Measurements from ENCODE around the gene CTRB2.

The CTRB2 gene

DNA sequence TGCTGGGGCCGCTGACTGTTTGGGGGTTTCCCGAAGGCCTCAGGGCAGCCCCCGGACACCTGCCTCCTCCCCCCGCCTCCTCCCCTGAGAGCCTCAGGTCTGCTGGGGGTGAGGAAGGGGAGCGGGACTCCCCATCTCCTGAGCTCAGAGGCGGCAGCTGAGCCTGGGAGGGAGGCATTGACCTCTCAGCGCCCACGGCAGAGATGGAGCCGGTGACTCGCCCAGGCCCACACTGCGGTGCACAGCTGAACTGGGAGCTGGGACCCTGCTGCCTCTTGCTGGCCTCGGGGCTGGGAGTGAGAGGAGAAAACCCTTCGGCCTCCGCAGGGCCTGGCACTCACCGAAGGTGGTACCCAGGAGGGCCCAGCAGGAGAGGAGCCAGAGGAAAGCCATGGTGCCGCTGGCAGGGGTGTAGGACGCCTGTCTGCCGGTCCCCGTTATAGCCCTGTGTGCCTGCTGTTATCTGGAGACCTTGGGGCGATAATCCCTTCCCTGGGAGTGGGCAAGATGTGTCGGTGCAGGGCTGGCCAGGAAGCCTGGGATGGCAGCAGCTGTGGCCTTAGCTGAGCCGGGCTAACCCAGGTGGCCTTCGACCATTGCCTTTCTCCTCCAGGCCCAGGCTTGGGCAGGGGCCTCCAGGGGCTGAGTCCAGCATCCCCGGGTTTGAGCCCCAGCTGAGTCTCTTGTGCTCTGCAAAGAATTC is at the start of gene CTRB2:
Gene CTRB2, minus strand, starts transcription at position 413 of the 703 bp plus-strand sequence. Its CDS starts 20 bp downstream, at position 393.
- TF ChIP-seq, protein P1, sequence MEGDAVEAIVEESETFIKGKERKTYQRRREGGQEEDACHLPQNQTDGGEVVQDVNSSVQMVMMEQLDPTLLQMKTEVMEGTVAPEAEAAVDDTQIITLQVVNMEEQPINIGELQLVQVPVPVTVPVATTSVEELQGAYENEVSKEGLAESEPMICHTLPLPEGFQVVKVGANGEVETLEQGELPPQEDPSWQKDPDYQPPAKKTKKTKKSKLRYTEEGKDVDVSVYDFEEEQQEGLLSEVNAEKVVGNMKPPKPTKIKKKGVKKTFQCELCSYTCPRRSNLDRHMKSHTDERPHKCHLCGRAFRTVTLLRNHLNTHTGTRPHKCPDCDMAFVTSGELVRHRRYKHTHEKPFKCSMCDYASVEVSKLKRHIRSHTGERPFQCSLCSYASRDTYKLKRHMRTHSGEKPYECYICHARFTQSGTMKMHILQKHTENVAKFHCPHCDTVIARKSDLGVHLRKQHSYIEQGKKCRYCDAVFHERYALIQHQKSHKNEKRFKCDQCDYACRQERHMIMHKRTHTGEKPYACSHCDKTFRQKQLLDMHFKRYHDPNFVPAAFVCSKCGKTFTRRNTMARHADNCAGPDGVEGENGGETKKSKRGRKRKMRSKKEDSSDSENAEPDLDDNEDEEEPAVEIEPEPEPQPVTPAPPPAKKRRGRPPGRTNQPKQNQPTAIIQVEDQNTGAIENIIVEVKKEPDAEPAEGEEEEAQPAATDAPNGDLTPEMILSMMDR (IDR thresholded peaks at IDR 0.05; ENCODE audit: borderline replicate concordance, control extremely low read depth, extremely low read depth, insufficient read depth, missing control alignments) = no peak
- DNase-seq (ENCODE audit: low spot score) = peak; percentile 70
- in situ Hi-C loops (cut with MboI; ENCODE audit: low sequenced_read_pairs, unreplicated experiment) = loop anchor here (25.0 kb wide), 1 partner anchor 555 kb away; no protein-coding TSS in a partner anchor

GRCh38 chr16:75256059-75256571 is 49.2 kb upstream of the CTRB2 start:
- in situ Hi-C loops (cut with MboI; ENCODE audit: low sequenced_read_pairs, unreplicated experiment) = no loop called here
- DNase-seq (ENCODE audit: low spot score) = no peak
- TF ChIP-seq, protein P1 (IDR thresholded peaks at IDR 0.05; ENCODE audit: borderline replicate concordance, control extremely low read depth, extremely low read depth, insufficient read depth, missing control alignments) = no peak

DNA sequence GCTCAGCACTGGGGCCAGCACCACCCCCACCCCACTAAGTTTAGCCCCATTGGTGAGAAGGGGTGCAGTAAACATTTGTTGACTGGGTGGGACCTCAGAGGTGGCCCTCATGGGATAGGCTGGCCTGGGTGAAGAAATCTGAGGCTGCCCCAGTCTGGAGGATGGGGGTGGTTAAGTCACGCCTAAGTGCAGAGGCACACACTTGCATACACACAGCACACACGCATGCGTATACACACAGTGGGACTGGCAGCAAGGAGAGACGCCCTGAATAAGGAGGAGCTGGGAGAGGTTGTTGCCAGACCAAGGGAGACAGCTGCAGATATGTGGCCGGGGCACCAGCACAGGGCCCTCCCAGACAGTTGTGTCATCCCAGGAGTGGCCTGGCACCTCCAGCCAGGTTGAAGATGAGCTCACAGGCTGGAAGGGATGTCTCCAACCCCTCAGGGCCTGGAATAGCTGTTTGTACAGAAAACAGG is 47.4 kb upstream of the CTRB2 start:
- TF ChIP-seq, protein P1 (IDR thresholded peaks at IDR 0.05; ENCODE audit: borderline replicate concordance, control extremely low read depth, extremely low read depth, insufficient read depth, missing control alignments) = no peak
- in situ Hi-C loops (cut with MboI; ENCODE audit: low sequenced_read_pairs, unreplicated experiment) = no loop called here
- DNase-seq (ENCODE audit: low spot score) = no peak

DNA sequence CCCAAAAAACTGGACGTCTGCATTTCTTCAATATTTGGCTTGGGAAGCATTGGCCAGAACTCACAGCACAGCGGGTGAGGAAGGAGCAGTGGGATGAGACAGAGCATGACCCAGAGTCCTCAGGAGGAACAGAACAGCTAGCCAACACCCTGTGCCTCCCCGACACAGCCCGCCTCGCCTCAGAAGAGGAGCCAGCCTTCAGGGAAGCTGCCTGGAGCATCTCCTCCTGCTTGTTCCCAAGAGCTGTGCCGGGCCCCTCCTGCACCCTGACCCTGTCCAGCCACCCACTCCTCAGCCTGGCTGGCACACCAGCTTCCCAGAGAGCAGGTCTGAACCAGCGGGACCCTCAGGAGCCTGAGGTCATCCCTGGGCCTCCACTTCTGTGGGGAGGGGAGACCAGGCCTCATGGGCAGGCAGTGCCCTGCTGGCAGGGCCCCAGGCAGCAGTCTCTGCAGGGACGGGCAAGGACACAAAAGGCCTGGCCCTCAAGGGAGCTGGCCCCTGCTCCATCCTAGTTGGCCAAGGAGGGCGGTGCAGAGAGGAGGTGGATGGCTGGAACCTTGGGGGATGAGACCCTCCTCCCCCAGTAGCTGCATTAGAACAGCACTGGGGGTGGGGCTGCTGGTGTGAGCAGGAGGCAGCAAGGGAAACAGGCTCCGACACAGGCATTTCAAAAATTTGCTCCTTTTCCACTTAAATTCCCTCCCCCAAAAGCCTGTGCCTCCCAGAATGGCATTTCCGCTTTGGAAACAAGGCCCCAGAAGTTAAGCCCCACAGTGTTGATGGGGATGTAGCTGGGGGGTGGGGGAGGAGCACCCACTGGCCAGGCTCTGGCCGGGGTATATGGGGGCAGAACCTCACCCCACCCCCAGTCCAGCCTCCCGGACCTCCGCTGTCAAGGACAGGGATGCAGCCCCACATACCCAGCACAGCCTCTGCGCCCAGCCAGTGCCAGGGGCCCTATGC is 46.3 kb upstream of the CTRB2 start:
- TF ChIP-seq, protein P1 (IDR thresholded peaks at IDR 0.05; ENCODE audit: borderline replicate concordance, control extremely low read depth, extremely low read depth, insufficient read depth, missing control alignments) = no peak
- in situ Hi-C loops (cut with MboI; ENCODE audit: low sequenced_read_pairs, unreplicated experiment) = no loop called here
- DNase-seq (ENCODE audit: low spot score) = no peak

DNA sequence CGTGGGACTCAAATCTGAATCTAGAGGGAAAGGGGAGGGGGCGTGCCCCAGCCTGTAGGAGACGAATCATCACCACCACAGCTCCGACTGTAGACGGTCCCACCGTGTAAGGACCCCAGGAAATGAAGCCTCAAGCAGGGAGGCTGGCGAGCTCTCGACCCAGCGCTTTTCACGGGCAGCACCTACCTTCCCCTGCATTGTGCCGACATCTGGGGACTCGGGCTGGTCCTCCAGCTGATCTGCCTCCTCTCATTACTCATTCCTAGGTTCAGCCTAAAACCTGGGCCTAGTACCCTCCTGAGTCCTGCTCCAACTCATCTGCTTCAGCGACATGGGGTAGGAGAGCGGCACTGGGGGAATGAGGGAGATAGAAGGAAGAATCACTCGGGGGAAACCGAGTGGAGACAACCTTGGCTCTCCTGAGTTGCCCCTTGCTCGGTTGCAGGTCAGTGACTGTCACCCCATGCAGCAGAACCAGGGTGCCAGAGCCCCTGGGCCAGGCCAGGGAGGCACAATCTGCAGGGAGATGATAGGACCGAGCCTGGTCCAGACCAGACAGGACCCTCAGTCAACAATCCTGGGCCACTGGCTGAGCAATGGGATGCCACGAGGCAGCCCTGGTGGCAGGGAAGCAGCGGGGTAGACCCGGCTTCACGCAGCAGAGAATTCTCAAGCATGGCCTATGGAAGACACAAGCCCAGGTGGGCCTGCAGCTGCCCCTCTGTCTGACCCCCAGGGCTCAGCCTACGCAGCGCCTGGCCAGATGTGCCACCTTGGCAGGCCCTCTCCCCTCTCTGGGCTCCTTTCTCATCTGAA is 45.3 kb upstream of the CTRB2 start:
- DNase-seq (ENCODE audit: low spot score) = no peak
- TF ChIP-seq, protein P1 (IDR thresholded peaks at IDR 0.05; ENCODE audit: borderline replicate concordance, control extremely low read depth, extremely low read depth, insufficient read depth, missing control alignments) = no peak

More for the DNA sequence above, 45.3 kb upstream of the CTRB2 start:
- in situ Hi-C loops (cut with MboI; ENCODE audit: low sequenced_read_pairs, unreplicated experiment) = no loop called here

Data from GM13976 (cell line).